GM18909 (cell line): Measurements from ENCODE around the gene SART1.
A peak's percentile ranks its signal among the peaks of the same experiment; 100 is the strongest.
"Not testable (repeated sequence)": the region's sequence is repeated elsewhere in the genome, so short reads cannot be mapped to it uniquely, and the experiment has no call there.

Experiments
- ATAC-seq: cut with Tn5 transposase; IDR thresholded peaks from one replicate; pipeline ENCODE4 v1.9.1; 2021; ENCODE audit warnings: mild to moderate bottlenecking; ENCODE audit not compliant: unreplicated experiment, poor library complexity

Gene SART1

DNA sequence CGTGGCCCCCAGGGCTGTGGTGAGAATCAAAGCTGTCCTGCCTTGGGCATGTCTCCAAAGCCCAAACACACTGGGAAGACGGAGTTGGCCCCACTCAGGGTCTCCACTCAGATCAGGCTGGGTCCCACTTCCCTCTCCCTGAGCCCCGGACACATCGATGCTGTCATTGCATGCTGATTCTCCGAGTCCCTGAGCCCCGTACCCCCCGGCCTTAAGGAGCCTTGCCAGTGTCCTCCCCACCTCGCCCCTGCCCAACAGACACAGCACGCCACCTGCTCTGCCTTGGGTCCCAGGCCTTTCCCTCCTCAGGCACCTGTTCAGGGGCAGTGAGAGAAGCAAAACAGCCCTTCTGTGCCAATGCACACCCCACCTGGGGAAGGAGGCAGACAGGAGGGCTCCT lies 25.8 kb downstream of the SART1 start:
- ATAC-seq, result no peak

DNA sequence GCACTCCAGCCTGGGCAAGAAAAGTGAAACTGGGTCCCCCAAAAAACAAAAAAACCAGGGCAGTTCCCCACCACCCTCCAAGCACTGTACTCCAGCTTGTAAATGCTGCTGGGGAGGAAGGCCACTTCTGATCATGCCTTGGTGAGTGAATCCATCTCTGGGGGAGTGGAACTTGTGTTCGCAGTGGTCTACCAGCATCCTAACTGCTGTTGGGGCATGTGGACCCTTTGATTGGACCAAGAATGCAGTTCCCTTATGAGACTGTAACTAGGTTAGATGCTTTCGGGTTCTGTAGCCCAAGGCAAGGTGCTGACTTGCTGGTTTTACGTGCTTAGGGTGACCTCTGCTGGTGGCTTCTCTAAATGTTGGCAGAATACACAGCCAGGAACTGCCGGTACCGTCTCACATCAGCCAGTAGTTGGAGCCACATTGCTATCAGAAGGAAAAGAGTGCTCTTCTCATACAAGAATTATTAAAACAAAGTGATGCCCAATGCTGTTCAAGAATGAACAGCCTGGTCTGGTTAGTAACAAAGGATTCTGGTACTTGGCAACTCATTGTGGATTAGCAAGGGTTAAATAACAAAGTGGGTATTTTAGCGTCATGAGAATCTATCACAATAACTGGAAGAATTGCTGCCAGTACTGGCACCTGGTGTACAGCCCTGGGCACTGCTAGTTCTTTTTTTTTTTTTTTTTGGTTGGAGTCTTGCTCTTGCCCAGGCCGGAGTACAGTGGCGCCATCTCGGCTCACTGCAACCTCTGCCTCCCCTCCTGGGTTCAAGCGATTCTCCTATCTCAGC lies 27.5 kb downstream of the SART1 start:
- peak; percentile 92 for ATAC-seq

GRCh38 chr11:65992056-65992455 lies 30.5 kb downstream of the SART1 start:
- ATAC-seq, result no peak

DNA sequence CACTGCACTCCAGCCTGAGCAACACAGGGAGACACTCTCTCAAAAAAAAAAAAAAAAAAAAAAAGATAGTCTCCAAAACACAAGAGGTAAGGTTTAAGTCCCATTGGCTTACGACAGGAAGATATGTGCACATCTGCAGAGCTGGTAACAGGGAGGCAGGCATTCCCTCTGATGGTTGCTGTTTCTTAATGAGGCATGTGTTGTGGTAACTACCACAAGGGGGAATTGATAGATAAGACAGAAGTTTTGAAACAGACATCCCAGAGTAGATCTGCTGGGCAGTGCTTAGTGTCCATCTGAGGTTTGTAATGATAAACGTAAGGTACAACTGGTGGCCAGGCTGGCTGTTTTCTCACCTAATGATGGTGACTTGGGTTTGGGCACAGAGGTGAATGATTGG lies 35.8 kb downstream of the SART1 start:
- no peak for ATAC-seq

GRCh38 chr11:66001942-66002647 lies 40.6 kb downstream of the SART1 start, which contains the start of the genes BANF1 and EIF1AD:
Gene BANF1, plus strand, starts transcription at chr11:66002503. Its CDS starts 748 bp downstream, at chr11:66003251.
Gene EIF1AD, minus strand, starts transcription at chr11:66002157. Its CDS starts 1,768 bp downstream, at chr11:66000389.
- peak; percentile 71 for ATAC-seq

- peak; percentile 47 for ATAC-seq
Measured at GRCh38 chr11:66002648-66003225, 41.2 kb downstream of the SART1 start.

GRCh38 chr11:66003291-66003690 lies 41.8 kb downstream of the SART1 start:
- ATAC-seq, result no peak

DNA sequence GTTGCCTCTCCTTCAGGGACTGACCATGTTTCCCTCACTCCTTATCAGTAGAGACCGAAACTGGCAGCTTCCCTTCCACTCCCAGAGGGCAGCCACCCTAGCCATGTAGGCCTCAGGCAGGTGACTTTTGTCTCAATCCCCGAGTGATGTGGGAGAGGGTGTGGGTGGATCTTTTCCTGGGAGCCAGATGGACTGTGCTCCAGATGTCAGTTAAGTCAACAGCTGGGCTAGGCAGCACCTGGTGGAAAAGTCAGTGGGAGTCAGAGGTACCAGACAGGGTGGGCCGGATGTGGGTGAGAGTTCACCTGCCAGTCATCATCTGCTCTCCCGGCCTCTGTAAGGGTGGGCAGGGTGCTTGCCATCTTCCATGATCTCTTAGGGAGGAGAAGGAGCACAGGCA lies 42.7 kb downstream of the SART1 start:
- no peak for ATAC-seq

DNA sequence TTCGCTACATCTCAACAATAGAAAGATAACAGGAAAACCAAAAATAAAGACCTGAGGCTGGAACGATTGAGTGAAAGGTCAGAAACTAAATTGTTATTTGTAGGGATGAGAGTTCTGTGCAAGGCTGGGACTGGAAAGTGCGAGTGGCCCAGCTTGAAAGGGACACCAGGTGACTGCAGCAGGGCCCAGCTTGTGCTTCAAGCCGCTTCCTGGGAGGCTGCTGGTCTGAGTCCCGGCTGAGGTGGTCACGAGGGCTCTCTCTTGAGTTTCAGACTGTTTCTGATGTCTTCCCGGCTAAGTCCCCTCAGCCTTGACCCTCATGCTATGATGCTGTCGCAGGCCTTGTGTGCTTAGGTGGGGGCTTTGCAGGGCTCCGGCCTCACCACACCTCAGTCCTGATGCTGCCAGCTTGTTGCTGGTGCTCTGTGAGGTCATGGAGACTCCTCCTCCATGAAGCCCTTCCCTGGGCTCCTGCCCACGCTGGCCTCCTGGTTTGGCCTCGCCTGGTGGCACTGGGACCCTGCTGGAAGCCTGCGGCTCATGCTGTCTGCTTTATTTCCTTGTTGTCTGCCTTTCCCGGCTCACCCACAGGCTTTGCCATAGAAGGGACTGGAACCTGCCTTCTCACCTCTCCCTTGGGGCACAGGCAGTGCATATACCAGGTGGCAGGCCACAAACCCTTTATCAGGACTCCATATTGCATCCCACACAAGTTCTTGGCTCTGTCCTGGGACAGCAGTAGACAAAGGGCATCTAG lies 44.8 kb downstream of the SART1 start:
- ATAC-seq, result no peak

DNA sequence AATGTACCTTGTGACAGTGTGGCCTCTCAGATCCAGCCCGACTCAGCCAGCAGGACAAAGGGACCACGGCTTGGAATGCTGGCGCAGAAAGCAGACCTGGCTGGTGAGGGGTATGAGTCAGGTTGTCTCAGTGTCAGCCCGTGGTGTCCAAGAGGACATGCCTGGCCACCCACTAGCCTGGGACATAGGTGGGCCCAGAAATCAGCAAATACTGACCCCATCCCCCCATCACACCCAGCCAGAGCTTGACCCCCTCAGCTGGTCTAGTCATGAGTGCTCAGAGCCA lies 45.3 kb downstream of the SART1 start:
- no peak for ATAC-seq

- ATAC-seq, result no peak
Measured at GRCh38 chr11:66007201-66007634, 45.7 kb downstream of the SART1 start.

GRCh38 chr11:66008095-66008467 lies 46.5 kb downstream of the SART1 start:
- no peak for ATAC-seq

- no peak for ATAC-seq
Measured at GRCh38 chr11:66008468-66009101, 47.1 kb downstream of the SART1 start.

DNA sequence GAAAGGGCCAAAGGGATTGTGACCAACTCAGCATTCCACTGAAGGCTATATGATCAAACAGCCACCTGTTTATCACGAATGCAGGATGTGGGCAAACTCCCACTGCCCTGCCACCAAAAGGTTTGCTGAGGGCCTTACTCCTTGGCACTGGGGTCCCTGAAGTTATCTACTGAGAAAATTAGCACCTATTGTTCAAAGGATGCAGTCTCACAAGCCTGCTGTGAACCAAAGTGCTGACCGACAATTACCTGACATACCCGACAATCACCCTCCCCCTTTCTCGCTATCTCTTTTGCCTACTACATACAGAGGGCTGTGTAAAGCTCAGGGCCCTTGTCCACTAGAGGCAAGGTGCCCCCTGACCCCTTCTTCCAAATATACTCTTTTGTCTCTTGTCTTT lies 48.5 kb downstream of the SART1 start:
- ATAC-seq, result not testable (repeated sequence)

- no peak for ATAC-seq
Measured at GRCh38 chr11:66011239-66011784, 49.8 kb downstream of the SART1 start.

- ATAC-seq, result no peak
Measured at GRCh38 chr11:66011785-66012303, 50.3 kb downstream of the SART1 start, which contains the start of gene CST6. Gene CST6, plus strand, starts transcription at chr11:66012008. Its CDS starts 37 bp downstream, at chr11:66012045.

DNA sequence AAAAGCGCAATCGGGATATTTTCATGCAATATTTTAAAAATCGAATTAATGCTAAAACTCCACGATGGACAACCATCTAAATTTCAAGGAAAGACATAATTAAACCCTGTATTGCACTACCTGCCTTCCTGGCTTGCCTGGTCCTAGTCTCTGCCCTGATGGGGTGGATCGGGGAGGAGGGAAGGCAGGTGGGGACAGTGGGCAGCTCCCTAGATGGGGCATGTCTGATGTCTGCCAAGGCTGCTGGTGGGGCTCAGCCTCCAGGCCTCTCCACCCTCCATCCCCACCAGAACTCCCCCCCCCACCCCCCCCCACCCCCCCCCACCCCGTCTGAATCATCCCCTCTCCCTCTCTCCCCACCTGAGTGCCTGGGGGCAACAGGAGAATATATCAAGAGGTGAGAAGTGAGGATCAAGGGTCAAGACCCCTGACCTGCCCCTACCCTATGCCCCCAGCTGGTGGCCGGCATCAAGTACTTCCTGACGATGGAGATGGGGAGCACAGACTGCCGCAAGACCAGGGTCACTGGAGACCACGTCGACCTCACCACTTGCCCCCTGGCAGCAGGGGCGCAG lies 50.9 kb downstream of the SART1 start:
- ATAC-seq, result no peak

DNA sequence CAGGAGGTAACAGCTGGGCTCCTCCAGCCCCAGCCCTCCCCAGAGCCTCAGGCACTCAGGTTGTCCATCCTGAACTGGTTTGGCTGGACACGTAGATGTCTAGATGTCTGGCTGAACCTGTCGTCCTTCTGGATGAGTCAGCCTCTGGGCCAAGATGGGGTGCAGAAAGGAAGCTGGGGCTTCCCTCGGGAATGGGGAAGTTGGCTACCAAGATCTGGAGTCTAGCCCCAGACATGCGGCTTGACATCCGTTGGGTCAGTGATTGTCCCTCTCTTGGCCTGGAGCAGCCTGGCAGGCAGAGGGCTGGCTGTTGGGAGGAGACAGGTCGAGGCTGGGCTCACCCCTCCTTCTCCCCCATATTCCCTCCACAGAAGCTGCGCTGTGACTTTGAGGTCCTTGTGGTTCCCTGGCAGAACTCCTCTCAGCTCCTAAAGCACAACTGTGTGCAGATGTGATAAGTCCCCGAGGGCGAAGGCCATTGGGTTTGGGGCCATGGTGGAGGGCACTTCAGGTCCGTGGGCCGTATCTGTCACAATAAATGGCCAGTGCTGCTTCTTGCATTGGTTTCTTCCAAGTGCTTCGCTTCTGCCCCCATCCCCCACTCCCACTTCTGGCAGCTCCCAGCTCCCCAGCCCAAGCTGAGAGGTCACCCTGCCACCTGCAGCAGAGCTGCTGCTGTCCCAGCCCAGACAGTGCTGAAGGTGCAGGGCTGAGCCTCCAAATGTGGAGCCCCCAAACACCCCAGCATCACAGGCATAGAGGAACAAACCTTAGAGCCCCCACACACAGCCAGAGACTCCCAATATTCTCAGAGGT lies 51.6 kb downstream of the SART1 start:
- ATAC-seq, result no peak

GRCh38 chr11:66013762-66014100 lies 52.2 kb downstream of the SART1 start:
- no peak for ATAC-seq
